GM12873 (cell line): ENCODE measurements around the gene ZNF148.

Experiments
- CTCF ChIP-seq: IDR thresholded peaks from 2 replicates; pipeline ENCODE4 v1.5.1; 2012; ENCODE audit warnings: low read depth, mild to moderate bottlenecking, moderate library complexity, low read length, control low read depth; ENCODE audit not compliant: insufficient read depth; ENCODE audit errors: missing control alignments

ZNF148 gene

GRCh38 chr3:125325746-125326145 lies 49.4 kb downstream of the ZNF148 start:
- TF ChIP-seq CTCF = no peak

- TF ChIP-seq CTCF = no peak
Observed at GRCh38 chr3:125324341-125324740, 50.8 kb downstream of the ZNF148 start.

- TF ChIP-seq CTCF = no peak
Observed at GRCh38 chr3:125322917-125323316, 52.2 kb downstream of the ZNF148 start.

- TF ChIP-seq CTCF = no peak
Observed at GRCh38 chr3:125322166-125322565, 53.0 kb downstream of the ZNF148 start.

GRCh38 chr3:125319765-125320164 lies 55.4 kb downstream of the ZNF148 start:
- no peak for TF ChIP-seq CTCF

GRCh38 chr3:125318871-125319270 lies 56.3 kb downstream of the ZNF148 start:
- no peak for TF ChIP-seq CTCF

GRCh38 chr3:125318167-125318865 lies 56.8 kb downstream of the ZNF148 start:
- no peak for TF ChIP-seq CTCF
